Activated CD8-positive, alpha-beta memory T cell treated with anti-CD3 and anti-CD28 coated beads, Interleukin-2, amount 10 ng/mL, durations not matched to agents 7 days and 5 days (primary cell): ENCODE data around the gene PLA2G4B. TPM values are rescaled to one million over a fixed set of nuclear protein-coding genes. Genes with fewer than 3 reads are reported as not detected.
A peak's percentile ranks its signal among the peaks of the same experiment; 100 is the strongest.

ENCODE experiments used
- ATAC-seq: fragments of 150-1000 bp; cut with Tn5 transposase; one replicate; pipeline ENCODE4 v1.10.0; 2021; ENCODE audit warnings: moderate library complexity
- CTCF ChIA-PET: fragments of 350-600 bp; sonication (Branson Sonifier 250); formaldehyde crosslinking; loops from one replicate; lab custom pipeline; 2021; ENCODE audit warnings: antibody characterized with exemption; lab: Charles Lee
- DNase-seq: peaks from one replicate; pipeline ENCODE4 v3.0.0-alpha.2; 2020
- H3K27ac Mint-ChIP-seq: one replicate; pipeline ENCODE4 v1.8.0; 2021; ENCODE audit warnings: mild to moderate bottlenecking, mixed read lengths
- H3K27me3 Mint-ChIP-seq: one replicate; pipeline ENCODE4 v1.8.0; 2021; ENCODE audit warnings: mixed read lengths
- H3K36me3 Mint-ChIP-seq: one replicate; pipeline ENCODE4 v1.8.0; 2021; ENCODE audit warnings: mild to moderate bottlenecking, mixed read lengths
- H3K4me1 Mint-ChIP-seq: one replicate; pipeline ENCODE4 v1.8.0; 2021; ENCODE audit warnings: mixed read lengths
- H3K4me3 Mint-ChIP-seq: one replicate; pipeline ENCODE4 v1.8.0; 2021; ENCODE audit warnings: mild to moderate bottlenecking, moderate library complexity, mixed read lengths
- H3K9me3 Mint-ChIP-seq: one replicate; pipeline ENCODE4 v1.8.0; 2022; ENCODE audit warnings: low read depth, mixed read lengths
- total RNA-seq, 2 experiments: library from RNA; stranded (reverse); gene quantifications; one replicate each; pipeline ENCODE4 v1.2.3, GENCODE V29; 2021

Gene PLA2G4B
- total RNA-seq, 2 experiments from 2014 or later: 2.8 to 7.7 TPM

DNA sequence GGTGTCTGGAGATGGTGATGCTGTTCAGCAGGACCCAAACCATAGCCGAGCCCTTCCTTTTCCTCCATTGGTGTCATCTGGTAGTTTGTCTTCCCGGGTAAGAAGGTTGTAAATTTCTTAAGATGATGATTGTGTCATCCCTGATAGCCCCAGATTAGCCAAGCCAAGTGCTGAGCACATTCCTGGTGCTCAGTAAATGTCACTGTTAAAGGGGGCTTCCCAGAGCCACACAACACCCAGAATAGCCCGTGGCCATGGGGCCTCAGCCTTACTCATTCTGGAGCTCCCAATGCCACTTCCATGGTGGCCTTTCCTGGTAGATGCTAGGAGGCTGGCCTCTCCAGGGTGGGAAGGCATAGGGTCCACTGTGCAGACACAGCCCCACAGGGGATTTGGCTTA is 4.6 kb upstream of the PLA2G4B start:
- Mint-ChIP-seq H3K4me1 (peaks cover 34% of the 10 kb centered on the region), H3K27ac (no peak overlapping the region)
- CTCF ChIA-PET: interaction anchor here (0.9 kb wide), 1 partner anchor 60 kb away, joined by 3 read pairs; the partner anchor contains the start of gene MAPKBP1

DNA sequence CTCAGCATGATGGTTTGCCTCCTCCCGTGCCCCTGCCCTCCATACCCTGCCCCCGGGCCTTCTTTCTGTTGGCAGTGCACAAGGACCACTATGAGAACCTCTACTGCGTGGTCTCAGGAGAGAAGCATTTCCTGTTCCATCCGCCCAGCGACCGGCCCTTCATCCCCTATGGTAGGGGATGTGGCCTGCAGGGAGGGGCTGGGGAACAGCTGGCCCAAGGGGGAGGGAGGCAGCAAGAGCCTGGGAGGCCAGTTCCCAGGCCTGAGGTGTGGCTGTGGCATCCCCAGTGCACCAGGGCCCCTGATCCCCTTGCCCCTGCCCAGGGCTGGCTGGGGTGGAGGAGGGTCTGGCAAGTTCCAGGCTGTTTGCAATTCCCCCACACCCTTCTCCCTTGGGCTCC is 2.6 kb upstream of the PLA2G4B start:
- Mint-ChIP-seq H3K4me3 (no peak overlapping the region), H3K36me3 (peaks cover 4% of the 10 kb centered on the region), H3K9me3 (no peaks in the 10 kb centered on the region), H3K27ac (no peak overlapping the region), H3K4me1 (peaks cover 23% of the 10 kb centered on the region), H3K27me3 (no peaks in the 10 kb centered on the region)
- DNase-seq: no peak
- ATAC-seq: no peak
- CTCF ChIA-PET: no interaction called here

More for the DNA sequence above, 4.6 kb upstream of the PLA2G4B start:
- ATAC-seq: no peak
- H3K4me3 Mint-ChIP-seq: no peak overlapping the region
- peaks cover 4% of the 10 kb centered on the region for H3K36me3 Mint-ChIP-seq
- H3K27me3 Mint-ChIP-seq: peaks cover 2% of the 10 kb centered on the region
- no peaks in the 10 kb centered on the region for H3K9me3 Mint-ChIP-seq
- no peak for DNase-seq

DNA sequence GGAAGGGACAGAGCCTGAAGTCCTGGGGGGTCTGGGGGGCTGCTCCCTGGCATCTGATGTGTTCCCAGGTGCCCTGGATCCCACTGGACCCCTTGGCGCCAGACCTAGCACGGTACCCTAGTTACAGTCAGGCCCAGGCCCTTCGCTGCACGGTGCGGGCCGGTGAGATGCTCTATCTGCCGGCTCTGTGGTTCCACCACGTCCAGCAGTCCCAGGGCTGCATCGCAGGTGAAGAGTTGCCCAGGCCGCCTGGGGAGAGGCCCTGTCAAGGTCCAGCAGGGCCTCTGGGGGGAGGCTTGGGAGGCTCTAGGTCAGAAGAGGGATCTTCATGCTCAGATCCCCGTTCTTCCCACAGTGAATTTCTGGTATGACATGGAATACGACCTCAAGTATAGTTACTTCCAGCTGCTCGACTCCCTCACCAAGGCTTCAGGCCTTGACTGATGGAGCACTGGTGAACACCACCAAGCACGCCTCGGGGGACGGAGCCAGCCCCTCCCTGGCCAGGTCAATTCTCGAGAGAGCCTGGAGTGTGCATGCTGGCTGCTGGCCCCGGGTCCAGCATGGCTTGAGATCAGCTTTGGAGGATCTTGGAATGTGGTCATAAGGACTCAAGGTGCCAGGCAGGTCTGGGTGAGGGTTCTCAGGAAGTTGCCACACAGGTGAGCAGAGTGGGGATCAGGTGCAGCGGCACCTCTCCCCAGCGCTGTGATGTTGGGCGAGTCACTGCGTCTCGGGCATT is 1.8 kb upstream of the PLA2G4B start:
- H3K4me3 Mint-ChIP-seq: no peak overlapping the region

GRCh38 chr15:41839781-41840491 is 1.3 kb downstream of the PLA2G4B start:
- DNase-seq (no peak), ATAC-seq (no peak)
- H3K9me3 Mint-ChIP-seq: no peaks in the 10 kb centered on the region
- no peaks in the 10 kb centered on the region for H3K27me3 Mint-ChIP-seq
- no peak overlapping the region for H3K27ac Mint-ChIP-seq
- CTCF ChIA-PET: no interaction called here
- H3K36me3 Mint-ChIP-seq: no peaks in the 10 kb centered on the region
- peaks cover 2% of the 10 kb centered on the region for H3K4me1 Mint-ChIP-seq
- no peak overlapping the region for H3K4me3 Mint-ChIP-seq

More for the DNA sequence above, 1.8 kb upstream of the PLA2G4B start:
- DNase-seq: no peak
- CTCF ChIA-PET: interaction anchor here (1.3 kb wide), 1 partner anchor 25 kb away, joined by 3 read pairs; no protein-coding TSS in a partner anchor
- Mint-ChIP-seq H3K9me3 (no peaks in the 10 kb centered on the region), H3K27ac (no peak overlapping the region), H3K36me3 (peaks cover 2% of the 10 kb centered on the region), H3K4me1 (peaks cover 15% of the 10 kb centered on the region), H3K27me3 (no peaks in the 10 kb centered on the region)
- ATAC-seq: no peak

DNA sequence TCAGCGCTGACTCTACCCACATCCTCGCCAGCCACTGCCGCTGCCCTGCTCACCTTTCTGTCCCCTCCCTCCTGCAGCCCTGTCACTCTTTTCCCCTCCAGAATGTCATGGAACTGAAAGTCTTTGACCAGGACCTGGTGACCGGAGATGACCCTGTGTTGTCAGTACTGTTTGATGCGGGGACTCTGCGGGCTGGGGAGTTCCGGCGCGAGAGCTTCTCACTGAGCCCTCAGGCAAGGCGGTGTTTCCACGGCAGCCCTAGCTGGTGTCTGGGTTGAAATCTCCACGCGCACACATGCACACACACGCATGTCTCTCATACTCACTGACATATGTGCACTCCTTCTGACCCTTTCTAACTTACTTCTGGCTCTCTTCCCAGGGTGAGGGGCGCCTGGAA is 2.0 kb downstream of the PLA2G4B start:
- no peaks in the 10 kb centered on the region for H3K36me3 Mint-ChIP-seq
- DNase-seq: no peak
- H3K4me1 Mint-ChIP-seq: peaks cover 2% of the 10 kb centered on the region
- no peak for ATAC-seq
- no peak overlapping the region for H3K27ac Mint-ChIP-seq
- no peaks in the 10 kb centered on the region for H3K27me3 Mint-ChIP-seq
- H3K9me3 Mint-ChIP-seq: no peaks in the 10 kb centered on the region
- CTCF ChIA-PET: interaction anchor here (1.9 kb wide), 1 partner anchor 9 kb away, joined by 4 read pairs; no protein-coding TSS in a partner anchor
- H3K4me3 Mint-ChIP-seq: no peak overlapping the region

- ATAC-seq (no peak), DNase-seq (no peak)
- Mint-ChIP-seq H3K27me3 (no peaks in the 10 kb centered on the region), H3K4me1 (no peaks in the 10 kb centered on the region), H3K36me3 (no peaks in the 10 kb centered on the region), H3K27ac (no peak overlapping the region), H3K9me3 (no peaks in the 10 kb centered on the region), H3K4me3 (no peak overlapping the region)
- CTCF ChIA-PET: interaction anchor here (1.9 kb wide), 1 partner anchor 10 kb away, joined by 4 read pairs; no protein-coding TSS in a partner anchor
These were observed 2.5 kb downstream of the PLA2G4B start for GRCh38 chr15:41841131-41841530.

GRCh38 chr15:41842229-41842628 is 3.6 kb downstream of the PLA2G4B start:
- DNase-seq (no peak), ATAC-seq (peak; percentile 9)
- H3K4me3 Mint-ChIP-seq: no peak overlapping the region
- no peaks in the 10 kb centered on the region for H3K27me3 Mint-ChIP-seq
- CTCF ChIA-PET: interaction anchor here (1.9 kb wide), 1 partner anchor 11 kb away, joined by 4 read pairs; no protein-coding TSS in a partner anchor
- no peaks in the 10 kb centered on the region for H3K4me1 Mint-ChIP-seq
- H3K27ac Mint-ChIP-seq: no peak overlapping the region
- no peaks in the 10 kb centered on the region for H3K9me3 Mint-ChIP-seq
- H3K36me3 Mint-ChIP-seq: no peaks in the 10 kb centered on the region

GRCh38 chr15:41843571-41843970 is 4.9 kb downstream of the PLA2G4B start:
- no peak overlapping the region for H3K27ac Mint-ChIP-seq
- peaks cover 2% of the 10 kb centered on the region for H3K4me1 Mint-ChIP-seq
- no peaks in the 10 kb centered on the region for H3K9me3 Mint-ChIP-seq
- CTCF ChIA-PET: no interaction called here
- no peak for DNase-seq
- H3K27me3 Mint-ChIP-seq: no peaks in the 10 kb centered on the region
- H3K4me3 Mint-ChIP-seq: no peak overlapping the region
- peaks cover 1% of the 10 kb centered on the region for H3K36me3 Mint-ChIP-seq
- ATAC-seq: no peak

- Mint-ChIP-seq H3K4me3 (no peak overlapping the region), H3K27ac (no peak overlapping the region), H3K36me3 (peaks cover 1% of the 10 kb centered on the region), H3K4me1 (peaks cover 3% of the 10 kb centered on the region), H3K27me3 (no peaks in the 10 kb centered on the region), H3K9me3 (no peaks in the 10 kb centered on the region)
- CTCF ChIA-PET: interaction anchor here (0.9 to 1.6 kb wide), 2 partner anchors 13 to 56 kb away, joined by 3 to 6 read pairs; no protein-coding TSS in a partner anchor
- ATAC-seq (no peak), DNase-seq (no peak)
These were observed 6.2 kb downstream of the PLA2G4B start for GRCh38 chr15:41844814-41845213.

- Mint-ChIP-seq H3K36me3 (peaks cover 1% of the 10 kb centered on the region), H3K9me3 (no peaks in the 10 kb centered on the region), H3K4me1 (peaks cover 3% of the 10 kb centered on the region), H3K27ac (no peak overlapping the region), H3K27me3 (no peaks in the 10 kb centered on the region), H3K4me3 (no peak overlapping the region)
- ATAC-seq: no peak
- CTCF ChIA-PET: interaction anchor here (1.9 kb wide), 1 partner anchor 74 kb away, joined by 4 read pairs; the partner anchor contains the start of gene MAPKBP1
- no peak for DNase-seq
These were observed 8.6 kb downstream of the PLA2G4B start for GRCh38 chr15:41847206-41847605.

DNA sequence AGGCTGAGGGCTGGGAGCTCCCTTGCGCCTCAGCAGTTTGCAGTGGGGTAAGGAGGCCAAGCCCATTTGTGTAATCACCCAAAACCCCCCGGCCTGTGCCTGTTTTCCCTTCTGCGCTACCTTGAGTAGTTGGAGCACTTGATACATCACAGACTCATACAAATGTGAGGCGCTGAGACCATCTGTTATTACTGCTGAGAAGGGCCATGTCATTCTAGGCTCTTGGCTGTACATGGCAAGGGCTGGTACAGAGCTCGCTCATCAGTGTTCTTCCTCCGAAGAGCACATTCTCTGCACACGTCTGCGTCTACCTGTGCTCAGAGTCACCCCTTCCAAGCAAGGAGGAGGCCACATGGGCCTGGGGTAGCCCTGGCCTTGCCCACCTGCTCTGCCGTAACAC is 9.3 kb downstream of the PLA2G4B start:
- Mint-ChIP-seq H3K27ac (no peak overlapping the region), H3K36me3 (peaks cover 1% of the 10 kb centered on the region), H3K9me3 (no peaks in the 10 kb centered on the region), H3K27me3 (no peaks in the 10 kb centered on the region), H3K4me1 (peaks cover 3% of the 10 kb centered on the region), H3K4me3 (no peak overlapping the region)
- no peak for ATAC-seq
- CTCF ChIA-PET: interaction anchor here (1.9 kb wide), 1 partner anchor 74 kb away, joined by 4 read pairs; the partner anchor contains the start of gene MAPKBP1
- no peak for DNase-seq

DNA sequence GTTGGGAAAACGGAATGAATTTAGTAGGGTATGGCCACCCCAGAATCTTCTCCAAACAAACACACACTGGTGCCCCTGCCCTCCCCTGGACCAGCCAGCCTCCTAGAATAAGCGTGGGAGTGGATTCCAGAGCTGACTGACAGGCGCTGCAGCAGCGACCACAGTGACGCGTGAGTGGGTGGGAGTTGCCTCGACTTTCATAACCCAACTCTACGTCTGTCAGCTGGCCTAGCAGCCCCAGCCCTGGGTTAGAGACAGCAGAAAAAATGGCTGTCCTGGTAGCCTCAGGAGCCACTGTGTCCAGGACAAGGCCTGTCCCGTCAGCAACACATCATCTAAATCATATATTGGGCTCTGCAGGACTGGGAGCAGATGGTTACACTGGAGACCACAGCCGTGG is 10.0 kb downstream of the PLA2G4B start:
- no peaks in the 10 kb centered on the region for H3K27me3 Mint-ChIP-seq
- peaks cover 3% of the 10 kb centered on the region for H3K4me1 Mint-ChIP-seq
- peaks cover 1% of the 10 kb centered on the region for H3K36me3 Mint-ChIP-seq
- DNase-seq (no peak), ATAC-seq (no peak)
- CTCF ChIA-PET: no interaction called here
- no peak overlapping the region for H3K27ac Mint-ChIP-seq
- H3K4me3 Mint-ChIP-seq: no peak overlapping the region
- H3K9me3 Mint-ChIP-seq: no peaks in the 10 kb centered on the region

GRCh38 chr15:41849204-41849603 is 10.6 kb downstream of the PLA2G4B start:
- CTCF ChIA-PET: no interaction called here
- Mint-ChIP-seq H3K4me1 (peaks cover 3% of the 10 kb centered on the region), H3K27me3 (no peaks in the 10 kb centered on the region), H3K27ac (no peak overlapping the region), H3K4me3 (no peak overlapping the region), H3K9me3 (no peaks in the 10 kb centered on the region), H3K36me3 (peaks cover 1% of the 10 kb centered on the region)
- DNase-seq (no peak), ATAC-seq (no peak)
